Astrocyte (in vitro differentiated cells and primary cell): ENCODE measurements around the gene CSNK1D.

ENCODE experiments used
- CTCF ChIP-seq: IDR thresholded peaks from 2 replicates; pipeline ENCODE4 v1.5.1; 2011; ENCODE audit warnings: low read depth, mild to moderate bottlenecking, inconsistent platforms, low read length, moderate library complexity; ENCODE audit not compliant: insufficient read depth
- EZH2 ChIP-seq: IDR thresholded peaks from 2 replicates; pipeline ENCODE4 v1.6.1; 2012; ENCODE audit warnings: mild to moderate bottlenecking, low read length, inconsistent platforms; ENCODE audit not compliant: insufficient read depth

- TF ChIP-seq CTCF: no peak
- TF ChIP-seq EZH2: no peak
Observed at GRCh38 chr17:82229698-82230608, 43.5 kb downstream of the CSNK1D start.
